Astrocyte of the hippocampus (primary cell): ENCODE results near the gene ATP23.

Source experiments
- DNase-seq: peaks from one replicate; pipeline ENCODE4 v3.0.0; 2011; ENCODE audit warnings: low read depth, low spot score

ATP23 gene

GRCh38 chr12:57983146-57983857, 41.9 kb downstream of the ATP23 start:
- DNase-seq = peak; percentile 75

DNA sequence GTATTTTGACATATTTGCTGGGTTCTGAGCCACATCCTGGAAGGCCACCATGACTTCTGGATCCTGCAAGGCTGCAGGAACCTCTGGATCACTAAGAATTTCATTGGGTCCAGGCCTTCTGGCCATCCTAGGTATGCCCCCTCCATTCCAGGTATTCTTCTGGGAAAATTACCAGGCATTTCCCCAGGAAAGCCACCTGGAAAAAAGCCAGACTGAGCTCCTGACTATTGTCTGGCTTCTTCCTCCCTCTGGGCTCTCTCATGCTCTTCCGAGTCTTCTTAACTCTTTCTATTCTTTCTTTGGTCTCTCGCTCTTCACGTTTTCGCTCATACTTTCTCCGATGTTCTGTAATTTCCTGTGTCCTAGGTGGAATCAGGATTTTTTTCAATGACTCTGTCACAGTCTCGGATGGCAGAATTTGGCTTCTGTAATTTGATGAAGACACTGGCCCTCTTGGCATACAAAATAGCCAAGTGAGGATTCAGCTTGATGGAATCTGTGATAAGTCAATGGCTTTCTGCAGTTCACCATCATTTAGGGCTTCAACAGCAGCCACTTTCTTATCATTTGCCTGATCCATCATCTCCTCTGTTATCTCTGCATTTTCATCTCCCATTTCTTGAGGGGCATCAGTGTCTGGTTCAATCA, 42.6 kb downstream of the ATP23 start:
- no peak for DNase-seq

DNA sequence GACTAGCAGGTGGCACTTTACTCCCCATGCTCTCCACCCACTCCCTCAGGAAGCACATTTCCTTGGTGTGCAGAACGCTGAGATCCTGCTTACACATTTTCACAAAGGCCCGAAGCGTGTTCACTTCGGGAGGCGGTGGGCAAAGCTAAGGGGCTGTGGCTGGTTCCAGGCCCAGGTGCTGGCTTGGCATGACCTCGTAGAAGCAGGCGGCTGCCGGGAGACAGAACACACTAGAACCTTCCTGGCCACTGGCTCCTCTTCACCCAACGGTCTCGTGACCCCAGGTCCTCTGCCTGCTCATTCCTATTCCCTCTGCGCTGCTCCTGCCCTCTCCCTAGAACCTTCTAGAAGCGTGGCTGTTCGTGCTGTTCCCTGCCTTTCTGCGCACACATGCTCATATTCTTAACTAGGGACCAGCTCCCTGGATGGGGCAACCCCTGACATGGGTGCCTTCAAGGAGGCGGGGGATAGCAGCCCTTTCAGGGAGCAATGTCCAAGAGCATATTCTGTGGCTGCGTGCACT, 43.3 kb downstream of the ATP23 start:
- no peak for DNase-seq

DNA sequence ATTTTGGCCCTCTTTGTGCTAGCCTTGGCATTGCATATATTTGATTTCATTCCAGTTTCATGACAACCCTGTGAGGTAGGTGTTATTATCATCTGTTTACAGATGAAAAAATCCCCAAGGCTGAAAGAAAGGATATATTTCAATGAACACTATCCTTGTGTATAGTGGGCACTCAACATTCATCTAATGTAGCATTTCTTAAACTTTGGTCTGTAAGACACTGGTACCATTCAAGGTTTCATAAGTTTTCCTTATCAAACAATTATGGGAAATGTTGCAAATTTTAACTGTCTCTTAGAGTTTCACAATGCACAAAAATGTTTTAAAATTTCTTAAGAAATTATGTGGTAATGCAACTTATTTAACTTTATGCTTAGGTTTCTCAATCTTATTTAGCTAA, 44.3 kb downstream of the ATP23 start:
- no peak for DNase-seq

DNA sequence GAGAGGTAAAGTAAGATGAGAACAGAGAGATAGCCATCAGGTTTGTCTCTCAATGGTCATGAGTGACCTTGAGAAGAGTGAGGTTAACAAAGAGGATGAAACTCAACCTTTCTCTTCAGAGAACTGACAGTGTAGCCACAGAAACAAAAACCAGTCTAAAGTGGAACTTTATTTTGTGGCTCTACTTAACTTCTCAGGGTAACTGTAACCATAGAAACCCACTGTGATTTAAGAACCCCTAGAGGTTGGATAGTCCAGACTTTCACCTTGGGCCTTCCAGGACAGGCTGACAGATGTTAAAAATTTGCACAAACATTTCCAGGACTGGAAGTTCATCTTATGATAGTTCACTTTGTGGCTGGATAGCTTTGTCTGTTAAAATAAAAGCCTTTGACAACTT, 48.5 kb downstream of the ATP23 start:
- no peak for DNase-seq

DNA sequence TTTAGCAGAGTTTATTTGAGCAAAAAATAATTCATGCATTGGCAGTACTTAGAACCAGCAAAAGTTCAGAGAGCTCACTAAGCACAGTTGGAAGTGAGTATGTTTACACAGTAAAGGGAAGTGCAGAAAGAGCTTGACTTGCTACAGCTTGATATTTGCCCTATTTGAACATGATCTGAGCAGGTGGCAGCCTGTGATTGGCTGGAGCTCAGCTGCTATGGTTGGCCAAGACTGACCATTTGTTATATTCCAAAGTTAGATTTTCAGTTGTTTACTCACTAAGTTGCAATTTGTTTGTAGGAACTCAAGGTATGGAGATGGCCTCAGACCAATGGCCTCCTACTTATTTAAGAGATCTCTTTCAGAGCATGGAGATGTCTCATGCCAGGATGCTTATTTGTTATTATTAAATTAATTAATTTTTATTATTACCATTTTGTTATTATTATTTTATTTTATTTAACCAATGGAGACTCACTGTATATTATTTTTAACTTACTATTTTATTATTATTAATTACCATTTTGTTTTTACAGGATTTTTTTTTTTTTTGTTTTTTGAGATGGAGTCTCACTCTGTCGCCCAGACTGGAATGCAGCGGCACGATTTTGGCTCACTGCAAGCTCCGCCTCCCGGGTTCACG, 49.0 kb downstream of the ATP23 start:
- no peak for DNase-seq

DNA sequence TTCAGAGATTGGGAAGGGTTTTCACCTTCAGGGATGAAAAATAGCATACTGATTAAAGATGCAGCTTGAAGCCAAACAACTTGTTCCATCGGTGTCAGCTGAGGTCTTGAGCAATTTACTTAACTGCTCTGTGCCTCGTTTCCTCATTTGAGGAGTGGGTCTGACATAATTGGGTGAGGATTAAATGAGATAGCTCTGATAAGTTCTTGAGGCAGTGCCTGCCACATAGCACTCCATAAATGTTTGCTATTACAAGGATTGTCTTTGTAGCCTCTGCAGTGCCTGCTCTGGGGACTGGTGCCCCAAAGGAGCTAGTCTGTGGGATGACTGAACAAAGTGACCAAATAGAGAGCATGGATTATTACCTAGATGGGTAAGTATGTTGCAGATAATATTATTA, 50.6 kb downstream of the ATP23 start:
- DNase-seq = no peak

- DNase-seq = peak; percentile 17
Measured at GRCh38 chr12:57993030-57993429, 51.7 kb downstream of the ATP23 start.

DNA sequence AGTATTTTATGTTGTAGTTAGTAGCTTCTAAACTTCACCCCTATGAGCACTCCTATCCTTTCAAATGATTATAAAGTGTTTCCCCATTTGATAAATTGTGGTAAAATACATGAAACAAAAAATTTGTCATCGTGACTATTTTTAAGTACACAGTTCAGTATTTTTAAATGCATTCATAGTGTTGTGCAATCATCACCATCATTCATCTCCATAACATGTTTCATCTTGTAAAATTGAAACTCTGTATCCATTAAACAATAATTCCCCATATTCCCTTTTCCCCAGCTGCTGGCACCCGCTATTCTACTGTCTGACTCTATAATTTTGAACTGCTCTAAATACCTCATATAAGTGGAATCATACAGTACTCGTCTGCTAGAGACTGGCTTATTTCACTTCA, 52.5 kb downstream of the ATP23 start:
- DNase-seq = no peak

DNA sequence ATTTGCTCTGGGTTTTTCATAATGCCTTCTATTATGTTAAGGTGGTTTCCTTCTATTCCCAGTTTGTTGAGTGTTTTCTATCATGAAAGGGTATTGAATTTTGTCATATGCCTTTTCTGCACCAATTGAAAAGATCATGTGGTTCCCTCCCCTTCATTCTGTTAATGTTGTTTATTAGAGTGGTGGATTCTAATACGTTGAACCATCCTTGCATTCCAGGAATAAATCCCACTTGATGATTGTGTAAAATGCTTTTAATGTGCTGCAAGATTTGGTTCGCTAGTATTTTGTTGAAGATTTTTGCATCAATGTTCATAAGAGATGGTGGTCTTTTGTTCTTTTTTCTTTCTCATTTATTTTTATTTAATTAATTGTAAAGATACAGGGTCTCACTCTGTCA, 55.2 kb downstream of the ATP23 start:
- DNase-seq = no peak

- DNase-seq = no peak
Measured at GRCh38 chr12:57998251-57998650, 56.9 kb downstream of the ATP23 start.

- DNase-seq = no peak
Measured at GRCh38 chr12:58000499-58000898, 59.1 kb downstream of the ATP23 start.

DNA sequence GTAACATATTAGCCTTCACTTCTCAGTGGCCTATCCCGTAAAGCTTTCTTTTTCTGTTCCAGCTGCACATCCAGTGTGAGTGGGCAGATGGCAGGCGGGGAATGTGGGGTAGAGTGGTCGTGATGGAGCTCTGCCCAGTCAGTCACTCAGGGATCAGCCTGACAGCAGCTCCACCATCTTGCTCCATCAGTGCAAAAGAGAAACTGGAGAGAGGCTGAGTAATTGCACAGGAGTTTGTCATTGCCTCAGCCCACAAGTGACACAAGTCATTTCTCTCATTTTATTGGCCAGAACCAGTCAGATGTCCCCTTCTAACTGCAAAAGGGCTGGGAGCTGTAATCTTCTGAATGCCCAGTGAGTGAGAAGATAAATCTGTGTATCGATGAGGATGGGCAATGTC, 66.5 kb downstream of the ATP23 start:
- DNase-seq = no peak

- DNase-seq = no peak
Measured at GRCh38 chr12:58008634-58009033, 67.3 kb downstream of the ATP23 start.
